ENCODE data around the gene DGKB. TPM values are rescaled to one million over a fixed set of nuclear protein-coding genes. Genes with fewer than 3 reads are reported as not detected.

Gene DGKB
- total and polyA plus RNA-seq, 2 of the 8 experiments (the other 6 are each of a cell fraction or from before 2014, with no cell fraction given) = 1.9 to 2.6 TPM

GRCh38 chr7:14934839-14935238 is 32.3 kb upstream of the DGKB start:
- POLR2A ChIA-PET (ENCODE audit: partially characterized antibody) = no interaction called here
- Histone ChIP-seq H4K8ac (ENCODE audit: extremely low read depth, insufficient read depth, low read length) (no peak overlapping the region), H2BK120ac (replicated peaks; ENCODE audit: low read depth, low read length) (no peak overlapping the region), H3K4me1 (replicated peaks in 1 of 4; ENCODE audit: control insufficient read depth in 3 of 4, insufficient read depth in 4 of 4, low read length in 3 of 4) (no peaks in the 10 kb centered on the region), H3K4ac (replicated peaks; ENCODE audit: insufficient read length, low read depth, low read length) (no peak overlapping the region), H2BK20ac (ENCODE audit: low read length) (no peak overlapping the region), H3K9ac (replicated peaks in 1 of 4; ENCODE audit: extremely low read depth in 1 of 4, low read depth in 3 of 4, low read length in 3 of 4) (no peak overlapping the region), H4K91ac (replicated peaks; ENCODE audit: insufficient read length, low read length) (no peak overlapping the region), H2BK15ac (ENCODE audit: low read length) (no peak overlapping the region), H3K4me2 (ENCODE audit: insufficient read depth in 1 of 2, low read depth in 2 of 2, low read length in 2 of 2) (no peak overlapping the region), H3K23ac (ENCODE audit: insufficient read length) (no peak overlapping the region), H4K5ac (ENCODE audit: insufficient read length, low read depth, low read length) (no peak overlapping the region), H3K27ac (ENCODE audit: low read depth, low read length) (no peak overlapping the region), H3K79me1 (ENCODE audit: low read depth, low read length) (no peaks in the 10 kb centered on the region), H4K20me1 (replicated peaks in 1 of 2; ENCODE audit: control insufficient read depth in 1 of 2, insufficient read depth in 2 of 2, low read length in 2 of 2) (no peaks in the 10 kb centered on the region), H3K23me2 (ENCODE audit: low read depth, low read length) (no peaks in the 10 kb centered on the region), H2BK5ac (ENCODE audit: low read depth, low read length) (no peak overlapping the region), H3K14ac (ENCODE audit: insufficient read length) (no peak overlapping the region), H2BK12ac (ENCODE audit: low read depth, low read length) (no peak overlapping the region), H3K9me3 (ENCODE audit: insufficient read depth in 2 of 2, low read depth in 1 of 2, low read length in 1 of 2) (no peaks in the 10 kb centered on the region), H3K36me3 (ENCODE audit: control insufficient read depth in 2 of 4, insufficient read depth in 4 of 4, low read length in 3 of 4) (no peaks in the 10 kb centered on the region), H2AFZ (ENCODE audit: low read length) (no peak overlapping the region), H3K18ac (ENCODE audit: extremely low read depth, low read length) (no peak overlapping the region), H3K4me3 (ENCODE audit: extremely low read depth in 1 of 4, insufficient read depth in 2 of 4, low read depth in 3 of 4, low read length in 4 of 4) (no peak overlapping the region), H3K27me3 (replicated peaks in 1 of 4; ENCODE audit: control insufficient read depth in 3 of 4, extremely low read depth in 1 of 4, insufficient read depth in 3 of 4, low read length in 3 of 4) (no peaks in the 10 kb centered on the region), H3K56ac (replicated peaks; ENCODE audit: insufficient read length, low read depth, low read length) (no peak overlapping the region), H2AK5ac (ENCODE audit: low read depth, low read length) (no peak overlapping the region), H3K79me2 (ENCODE audit: control insufficient read depth in 1 of 2, insufficient read depth in 2 of 2, low read length in 2 of 2) (no peaks in the 10 kb centered on the region)
- TF ChIP-seq USF2 (IDR thresholded peaks at IDR 0.05; ENCODE audit: low read length) = no peak
- TF ChIP-seq TBP (IDR thresholded peaks at IDR 0.05; ENCODE audit: low read depth, low read length) = no peak
- TF ChIP-seq TAF7 (optimal IDR thresholded peaks at IDR 0.05; ENCODE audit: borderline replicate concordance, low read depth, low read length) = no peak
- TF ChIP-seq POLR2A (IDR thresholded peaks at IDR 0.05; ENCODE audit: control extremely low read depth in 1 of 2, low read depth in 2 of 2, low read length in 2 of 2) = no peak
- TF ChIP-seq SIX5 (IDR thresholded peaks at IDR 0.05; ENCODE audit: low read depth, low read length) = no peak
- no peak for TF ChIP-seq TEAD4 (IDR thresholded peaks at IDR 0.05; ENCODE audit: low read depth, low read length)
- no peak for TF ChIP-seq SAP30 (IDR thresholded peaks at IDR 0.05; ENCODE audit: insufficient read depth, insufficient replicate concordance, low read length)
- no peak for TF ChIP-seq GTF2F1 (IDR thresholded peaks at IDR 0.05; ENCODE audit: borderline replicate concordance, low read depth, low read length)
- no peak for TF ChIP-seq CTBP2 (IDR thresholded peaks at IDR 0.05; ENCODE audit: borderline replicate concordance, insufficient read depth, insufficient read length, low read length)
- no peak for TF ChIP-seq SUZ12 (IDR thresholded peaks at IDR 0.05; ENCODE audit: low read length)
- TF ChIP-seq HDAC6 (IDR thresholded peaks at IDR 0.05; ENCODE audit: low read depth, low read length) = no peak
- DNase-seq (ENCODE audit: low read depth in 1 of 2, low spot score in 2 of 2) (no peak), FAIRE-seq (no peak)
- 97% methylated on average over 3 of the region's 3 CpGs; no CpG with 5 or more reads in 1 of the 2 experiments for WGBS, 2 experiments (ENCODE audit: extremely low coverage in 1 of 2, insufficient coverage in 1 of 2, insufficient read length in 1 of 2, insufficient replicate concordance in 2 of 2, low coverage in 1 of 2, low lambda C conversion rate in 2 of 2, missing lambda C conversion rate in 1 of 2)
- CTCF ChIA-PET (ENCODE audit: partially characterized antibody) = interaction anchor here (0.6 to 1.1 kb wide), 2 partner anchors 11 to 53 kb away, joined by 3 to 4 read pairs; no protein-coding TSS in a partner anchor

All from H1 (cell line).